ENCODE data around the gene PNKP. TPM values are rescaled to one million over a fixed set of nuclear protein-coding genes. Genes with fewer than 3 reads are reported as not detected.

Gene PNKP
- total and polyA plus RNA-seq, 9 of the 15 experiments (the other 6 are each of a cell fraction or from before 2014, with no cell fraction given) = 2.8 to 85.4 (median 25.3) TPM

DNA sequence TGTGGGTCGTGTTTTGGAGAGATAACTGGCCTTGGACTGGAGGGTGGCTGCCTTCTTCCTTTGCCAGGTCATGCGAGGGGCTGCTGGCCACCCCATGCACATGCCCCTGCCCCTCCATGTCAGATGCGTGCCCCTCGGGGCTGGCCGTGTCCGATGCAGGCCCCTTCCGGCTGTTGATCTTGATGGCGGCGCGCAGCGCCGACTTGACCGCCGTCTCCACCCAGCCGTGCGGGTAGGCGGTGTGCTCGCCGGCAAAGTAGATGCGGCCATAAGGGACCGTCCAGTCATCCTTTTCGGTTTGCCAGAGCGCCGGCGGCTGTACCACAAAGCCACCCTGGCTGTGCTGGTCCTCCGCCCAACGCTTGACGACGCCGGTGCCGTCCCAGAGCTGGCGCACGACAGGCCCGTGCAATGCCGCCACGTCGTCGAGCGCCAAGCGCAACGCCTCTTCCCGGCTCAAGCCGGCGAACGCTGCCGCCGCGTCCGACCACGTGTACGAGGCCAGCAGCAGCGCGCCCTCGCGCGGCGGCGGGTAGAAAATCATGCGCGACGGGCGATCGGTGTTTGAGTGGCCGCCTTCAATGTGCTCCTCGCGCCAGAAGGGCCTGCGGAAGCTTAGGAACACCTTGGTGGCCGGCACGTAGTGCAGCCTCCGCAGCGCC lies 22.4 kb upstream of the PNKP start (continued):
- TF ChIP-seq TCFL5 (CRISPR knock-in tag; conservative IDR thresholded peaks at IDR 0.05) = no peak
- TF ChIP-seq JUND (IDR thresholded peaks at IDR 0.05; ENCODE audit: borderline replicate concordance, low read depth, low read length) = peak; percentile 62; the same call in 1 of the 2 replicates
- peak; percentile 50; the same call in 1 of the 3 replicates for TF ChIP-seq JUND (tag; IDR thresholded peaks at IDR 0.05; ENCODE audit: borderline replicate concordance, low read depth, low read length)
- no peak for TF ChIP-seq ILF3 (IDR thresholded peaks at IDR 0.05; ENCODE audit: borderline replicate concordance)
- TF ChIP-seq CBFA2T3 (IDR thresholded peaks at IDR 0.05) = 0 out of 2 replicates have a peak, but pooled peaks have one; percentile 27
- TF ChIP-seq, protein P1, sequence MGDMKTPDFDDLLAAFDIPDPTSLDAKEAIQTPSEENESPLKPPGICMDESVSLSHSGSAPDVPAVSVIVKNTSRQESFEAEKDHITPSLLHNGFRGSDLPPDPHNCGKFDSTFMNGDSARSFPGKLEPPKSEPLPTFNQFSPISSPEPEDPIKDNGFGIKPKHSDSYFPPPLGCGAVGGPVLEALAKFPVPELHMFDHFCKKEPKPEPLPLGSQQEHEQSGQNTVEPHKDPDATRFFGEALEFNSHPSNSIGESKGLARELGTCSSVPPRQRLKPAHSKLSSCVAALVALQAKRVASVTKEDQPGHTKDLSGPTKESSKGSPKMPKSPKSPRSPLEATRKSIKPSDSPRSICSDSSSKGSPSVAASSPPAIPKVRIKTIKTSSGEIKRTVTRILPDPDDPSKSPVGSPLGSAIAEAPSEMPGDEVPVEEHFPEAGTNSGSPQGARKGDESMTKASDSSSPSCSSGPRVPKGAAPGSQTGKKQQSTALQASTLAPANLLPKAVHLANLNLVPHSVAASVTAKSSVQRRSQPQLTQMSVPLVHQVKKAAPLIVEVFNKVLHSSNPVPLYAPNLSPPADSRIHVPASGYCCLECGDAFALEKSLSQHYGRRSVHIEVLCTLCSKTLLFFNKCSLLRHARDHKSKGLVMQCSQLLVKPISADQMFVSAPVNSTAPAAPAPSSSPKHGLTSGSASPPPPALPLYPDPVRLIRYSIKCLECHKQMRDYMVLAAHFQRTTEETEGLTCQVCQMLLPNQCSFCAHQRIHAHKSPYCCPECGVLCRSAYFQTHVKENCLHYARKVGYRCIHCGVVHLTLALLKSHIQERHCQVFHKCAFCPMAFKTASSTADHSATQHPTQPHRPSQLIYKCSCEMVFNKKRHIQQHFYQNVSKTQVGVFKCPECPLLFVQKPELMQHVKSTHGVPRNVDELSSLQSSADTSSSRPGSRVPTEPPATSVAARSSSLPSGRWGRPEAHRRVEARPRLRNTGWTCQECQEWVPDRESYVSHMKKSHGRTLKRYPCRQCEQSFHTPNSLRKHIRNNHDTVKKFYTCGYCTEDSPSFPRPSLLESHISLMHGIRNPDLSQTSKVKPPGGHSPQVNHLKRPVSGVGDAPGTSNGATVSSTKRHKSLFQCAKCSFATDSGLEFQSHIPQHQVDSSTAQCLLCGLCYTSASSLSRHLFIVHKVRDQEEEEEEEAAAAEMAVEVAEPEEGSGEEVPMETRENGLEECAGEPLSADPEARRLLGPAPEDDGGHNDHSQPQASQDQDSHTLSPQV (IDR thresholded peaks at IDR 0.05) = peak; percentile 98
- TF ChIP-seq ZNF707 (CRISPR knock-in tag; conservative IDR thresholded peaks at IDR 0.05) = no peak
- TF ChIP-seq, protein P2, sequence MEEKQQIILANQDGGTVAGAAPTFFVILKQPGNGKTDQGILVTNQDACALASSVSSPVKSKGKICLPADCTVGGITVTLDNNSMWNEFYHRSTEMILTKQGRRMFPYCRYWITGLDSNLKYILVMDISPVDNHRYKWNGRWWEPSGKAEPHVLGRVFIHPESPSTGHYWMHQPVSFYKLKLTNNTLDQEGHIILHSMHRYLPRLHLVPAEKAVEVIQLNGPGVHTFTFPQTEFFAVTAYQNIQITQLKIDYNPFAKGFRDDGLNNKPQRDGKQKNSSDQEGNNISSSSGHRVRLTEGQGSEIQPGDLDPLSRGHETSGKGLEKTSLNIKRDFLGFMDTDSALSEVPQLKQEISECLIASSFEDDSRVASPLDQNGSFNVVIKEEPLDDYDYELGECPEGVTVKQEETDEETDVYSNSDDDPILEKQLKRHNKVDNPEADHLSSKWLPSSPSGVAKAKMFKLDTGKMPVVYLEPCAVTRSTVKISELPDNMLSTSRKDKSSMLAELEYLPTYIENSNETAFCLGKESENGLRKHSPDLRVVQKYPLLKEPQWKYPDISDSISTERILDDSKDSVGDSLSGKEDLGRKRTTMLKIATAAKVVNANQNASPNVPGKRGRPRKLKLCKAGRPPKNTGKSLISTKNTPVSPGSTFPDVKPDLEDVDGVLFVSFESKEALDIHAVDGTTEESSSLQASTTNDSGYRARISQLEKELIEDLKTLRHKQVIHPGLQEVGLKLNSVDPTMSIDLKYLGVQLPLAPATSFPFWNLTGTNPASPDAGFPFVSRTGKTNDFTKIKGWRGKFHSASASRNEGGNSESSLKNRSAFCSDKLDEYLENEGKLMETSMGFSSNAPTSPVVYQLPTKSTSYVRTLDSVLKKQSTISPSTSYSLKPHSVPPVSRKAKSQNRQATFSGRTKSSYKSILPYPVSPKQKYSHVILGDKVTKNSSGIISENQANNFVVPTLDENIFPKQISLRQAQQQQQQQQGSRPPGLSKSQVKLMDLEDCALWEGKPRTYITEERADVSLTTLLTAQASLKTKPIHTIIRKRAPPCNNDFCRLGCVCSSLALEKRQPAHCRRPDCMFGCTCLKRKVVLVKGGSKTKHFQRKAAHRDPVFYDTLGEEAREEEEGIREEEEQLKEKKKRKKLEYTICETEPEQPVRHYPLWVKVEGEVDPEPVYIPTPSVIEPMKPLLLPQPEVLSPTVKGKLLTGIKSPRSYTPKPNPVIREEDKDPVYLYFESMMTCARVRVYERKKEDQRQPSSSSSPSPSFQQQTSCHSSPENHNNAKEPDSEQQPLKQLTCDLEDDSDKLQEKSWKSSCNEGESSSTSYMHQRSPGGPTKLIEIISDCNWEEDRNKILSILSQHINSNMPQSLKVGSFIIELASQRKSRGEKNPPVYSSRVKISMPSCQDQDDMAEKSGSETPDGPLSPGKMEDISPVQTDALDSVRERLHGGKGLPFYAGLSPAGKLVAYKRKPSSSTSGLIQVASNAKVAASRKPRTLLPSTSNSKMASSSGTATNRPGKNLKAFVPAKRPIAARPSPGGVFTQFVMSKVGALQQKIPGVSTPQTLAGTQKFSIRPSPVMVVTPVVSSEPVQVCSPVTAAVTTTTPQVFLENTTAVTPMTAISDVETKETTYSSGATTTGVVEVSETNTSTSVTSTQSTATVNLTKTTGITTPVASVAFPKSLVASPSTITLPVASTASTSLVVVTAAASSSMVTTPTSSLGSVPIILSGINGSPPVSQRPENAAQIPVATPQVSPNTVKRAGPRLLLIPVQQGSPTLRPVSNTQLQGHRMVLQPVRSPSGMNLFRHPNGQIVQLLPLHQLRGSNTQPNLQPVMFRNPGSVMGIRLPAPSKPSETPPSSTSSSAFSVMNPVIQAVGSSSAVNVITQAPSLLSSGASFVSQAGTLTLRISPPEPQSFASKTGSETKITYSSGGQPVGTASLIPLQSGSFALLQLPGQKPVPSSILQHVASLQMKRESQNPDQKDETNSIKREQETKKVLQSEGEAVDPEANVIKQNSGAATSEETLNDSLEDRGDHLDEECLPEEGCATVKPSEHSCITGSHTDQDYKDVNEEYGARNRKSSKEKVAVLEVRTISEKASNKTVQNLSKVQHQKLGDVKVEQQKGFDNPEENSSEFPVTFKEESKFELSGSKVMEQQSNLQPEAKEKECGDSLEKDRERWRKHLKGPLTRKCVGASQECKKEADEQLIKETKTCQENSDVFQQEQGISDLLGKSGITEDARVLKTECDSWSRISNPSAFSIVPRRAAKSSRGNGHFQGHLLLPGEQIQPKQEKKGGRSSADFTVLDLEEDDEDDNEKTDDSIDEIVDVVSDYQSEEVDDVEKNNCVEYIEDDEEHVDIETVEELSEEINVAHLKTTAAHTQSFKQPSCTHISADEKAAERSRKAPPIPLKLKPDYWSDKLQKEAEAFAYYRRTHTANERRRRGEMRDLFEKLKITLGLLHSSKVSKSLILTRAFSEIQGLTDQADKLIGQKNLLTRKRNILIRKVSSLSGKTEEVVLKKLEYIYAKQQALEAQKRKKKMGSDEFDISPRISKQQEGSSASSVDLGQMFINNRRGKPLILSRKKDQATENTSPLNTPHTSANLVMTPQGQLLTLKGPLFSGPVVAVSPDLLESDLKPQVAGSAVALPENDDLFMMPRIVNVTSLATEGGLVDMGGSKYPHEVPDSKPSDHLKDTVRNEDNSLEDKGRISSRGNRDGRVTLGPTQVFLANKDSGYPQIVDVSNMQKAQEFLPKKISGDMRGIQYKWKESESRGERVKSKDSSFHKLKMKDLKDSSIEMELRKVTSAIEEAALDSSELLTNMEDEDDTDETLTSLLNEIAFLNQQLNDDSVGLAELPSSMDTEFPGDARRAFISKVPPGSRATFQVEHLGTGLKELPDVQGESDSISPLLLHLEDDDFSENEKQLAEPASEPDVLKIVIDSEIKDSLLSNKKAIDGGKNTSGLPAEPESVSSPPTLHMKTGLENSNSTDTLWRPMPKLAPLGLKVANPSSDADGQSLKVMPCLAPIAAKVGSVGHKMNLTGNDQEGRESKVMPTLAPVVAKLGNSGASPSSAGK (IDR thresholded peaks at IDR 0.05) = peak; percentile 100
- TF ChIP-seq ZNF224 (CRISPR knock-in tag; IDR thresholded peaks at IDR 0.05) = peak; percentile 97
- no peak for TF ChIP-seq BACH1 (tag; IDR thresholded peaks at IDR 0.05)
- TF ChIP-seq, protein P3, sequence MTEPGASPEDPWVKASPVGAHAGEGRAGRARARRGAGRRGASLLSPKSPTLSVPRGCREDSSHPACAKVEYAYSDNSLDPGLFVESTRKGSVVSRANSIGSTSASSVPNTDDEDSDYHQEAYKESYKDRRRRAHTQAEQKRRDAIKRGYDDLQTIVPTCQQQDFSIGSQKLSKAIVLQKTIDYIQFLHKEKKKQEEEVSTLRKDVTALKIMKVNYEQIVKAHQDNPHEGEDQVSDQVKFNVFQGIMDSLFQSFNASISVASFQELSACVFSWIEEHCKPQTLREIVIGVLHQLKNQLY (CRISPR knock-in tag; conservative IDR thresholded peaks at IDR 0.05) = peak in 1 of 2 experiments; percentile 99; a peak in 2 of 4 replicates
